Right hindlimb (tissue), 1 donor: ENCODE data around the gene OR10C1.
"Not testable (repeated sequence)": the region's sequence is repeated elsewhere in the genome, so short reads cannot be mapped to it uniquely, and the experiment has no call there.

Experiments used
- DNase-seq: peaks from one replicate; pipeline ENCODE4 v3.0.0-alpha.2; 2018

OR10C1 gene, protein sequence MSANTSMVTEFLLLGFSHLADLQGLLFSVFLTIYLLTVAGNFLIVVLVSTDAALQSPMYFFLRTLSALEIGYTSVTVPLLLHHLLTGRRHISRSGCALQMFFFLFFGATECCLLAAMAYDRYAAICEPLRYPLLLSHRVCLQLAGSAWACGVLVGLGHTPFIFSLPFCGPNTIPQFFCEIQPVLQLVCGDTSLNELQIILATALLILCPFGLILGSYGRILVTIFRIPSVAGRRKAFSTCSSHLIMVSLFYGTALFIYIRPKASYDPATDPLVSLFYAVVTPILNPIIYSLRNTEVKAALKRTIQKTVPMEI

DNA sequence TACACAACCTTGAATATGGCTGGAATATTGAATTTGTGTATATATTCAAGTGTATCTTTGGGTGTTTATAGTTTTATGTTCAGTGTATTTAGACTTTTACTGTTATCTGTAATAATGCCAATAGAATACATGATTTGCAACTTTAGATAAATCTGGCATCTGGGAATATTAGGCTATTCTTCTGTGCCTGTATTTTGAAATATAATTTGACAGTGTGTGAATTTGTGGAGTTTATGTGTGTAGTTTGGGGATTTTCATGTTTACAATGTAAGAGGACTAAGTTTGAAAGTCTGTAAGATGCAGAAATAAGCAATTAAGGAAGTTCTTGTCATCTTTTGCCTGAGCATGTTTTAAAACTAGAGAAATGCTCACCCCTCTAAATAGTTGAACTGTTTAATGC is at the start of gene OR10C1:
Gene OR10C1, plus strand, starts transcription at position 301 of the 400 bp plus-strand sequence. CDS start 710 bp downstream, outside the sequence.
- no peak for DNase-seq

DNA sequence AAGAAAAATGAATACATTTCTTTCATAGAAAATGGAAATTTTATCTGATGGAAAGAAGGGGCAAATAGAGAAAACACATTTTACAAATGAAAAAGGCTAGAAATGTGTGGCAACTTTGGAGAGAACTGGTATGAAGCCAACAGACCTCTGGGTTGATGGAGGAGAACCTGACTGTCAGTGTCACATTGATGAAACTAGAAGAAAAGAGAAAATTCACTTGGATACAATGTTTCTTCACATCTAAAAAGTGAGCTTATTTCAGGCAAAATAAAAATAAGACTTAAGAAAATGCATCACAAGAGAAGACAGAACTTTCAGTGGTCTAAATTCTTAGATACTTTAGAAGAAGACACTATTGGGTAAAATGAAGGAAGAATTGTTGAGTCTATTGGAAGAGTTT is 43.8 kb upstream of the OR10C1 start, which contains the start of gene OR12D2:
Gene OR12D2, plus strand, starts transcription at position 301 of the 400 bp plus-strand sequence. CDS start 1,069 bp downstream, outside the sequence.
- DNase-seq = no peak

DNA sequence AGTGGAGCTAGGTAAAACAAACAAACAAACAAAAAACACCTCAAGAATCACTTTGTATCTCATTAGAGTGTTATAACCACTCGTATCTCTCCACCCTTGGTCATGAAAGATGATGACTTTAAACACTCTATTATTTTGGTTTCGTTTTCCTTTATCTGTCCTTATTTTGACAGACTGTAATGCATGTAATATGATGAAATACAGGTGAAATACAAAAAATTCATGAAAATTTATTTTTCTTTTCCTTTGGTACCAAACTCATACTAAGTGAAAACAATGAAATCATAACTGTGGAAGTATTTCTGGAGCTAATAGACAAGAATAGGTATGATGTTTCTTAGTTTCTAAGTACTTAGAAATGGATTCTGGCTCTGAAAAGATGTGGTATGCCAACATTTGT is 39.6 kb upstream of the OR10C1 start:
- DNase-seq = no peak

DNA sequence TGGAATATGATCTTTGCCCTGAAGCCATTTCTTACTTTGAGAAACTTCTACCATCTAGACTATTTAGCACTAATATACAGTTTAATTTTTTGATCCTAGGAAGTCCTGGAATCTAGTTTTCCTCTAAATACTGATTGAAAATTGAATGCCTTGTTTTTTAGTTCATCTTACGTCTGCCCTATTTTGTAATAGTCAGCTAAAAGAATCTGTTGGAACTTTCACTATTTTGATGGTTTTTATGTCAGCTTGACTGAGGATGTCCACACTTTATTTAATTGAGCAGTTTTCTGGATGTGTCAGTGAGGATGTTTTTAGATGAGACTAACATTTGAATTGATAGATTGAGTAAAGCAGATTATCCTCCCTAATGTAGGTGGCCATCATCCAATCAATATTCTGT is 35.3 kb upstream of the OR10C1 start:
- no peak for DNase-seq

DNA sequence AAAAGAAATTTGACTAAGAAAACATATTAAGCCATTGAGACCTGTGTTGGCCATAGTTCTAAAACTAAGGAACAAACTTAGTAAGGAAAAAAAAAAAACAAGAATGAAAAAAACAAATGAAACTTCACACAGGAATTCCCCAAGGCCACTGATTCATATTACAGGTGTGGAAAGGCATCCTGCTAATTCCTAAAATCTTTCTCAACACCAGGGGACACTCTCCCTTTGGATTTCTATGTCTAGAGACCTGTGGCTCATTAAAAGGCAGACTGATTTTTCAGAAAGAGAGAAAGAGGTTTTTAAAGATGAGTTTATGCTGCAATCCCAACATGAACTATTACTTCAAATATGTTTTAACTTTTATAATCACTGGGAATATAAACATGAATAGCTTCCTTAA is 24.5 kb upstream of the OR10C1 start, which contains the start of gene OR12D1:
Gene OR12D1, plus strand, starts transcription at position 341 of the 400 bp plus-strand sequence.
- DNase-seq = no peak

DNA sequence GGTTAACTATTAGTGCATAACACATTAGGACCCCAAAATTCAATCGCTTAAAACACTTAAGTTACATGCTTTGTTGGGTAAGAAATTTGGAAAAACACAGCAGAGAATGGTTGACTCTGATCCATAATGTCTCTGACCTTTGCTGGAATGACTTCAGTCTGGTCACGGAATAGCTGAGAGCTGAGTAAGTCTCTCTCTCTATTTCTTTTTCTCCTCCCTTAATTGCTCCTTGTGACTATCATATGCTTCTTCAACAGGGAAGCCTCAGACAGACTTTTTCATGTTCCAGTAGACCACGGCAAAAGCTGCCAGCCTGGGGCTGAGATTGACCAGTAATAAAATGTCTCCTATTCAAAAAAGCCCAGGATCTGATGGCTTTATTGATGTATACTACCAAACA is 19.6 kb upstream of the OR10C1 start:
- no peak for DNase-seq

DNA sequence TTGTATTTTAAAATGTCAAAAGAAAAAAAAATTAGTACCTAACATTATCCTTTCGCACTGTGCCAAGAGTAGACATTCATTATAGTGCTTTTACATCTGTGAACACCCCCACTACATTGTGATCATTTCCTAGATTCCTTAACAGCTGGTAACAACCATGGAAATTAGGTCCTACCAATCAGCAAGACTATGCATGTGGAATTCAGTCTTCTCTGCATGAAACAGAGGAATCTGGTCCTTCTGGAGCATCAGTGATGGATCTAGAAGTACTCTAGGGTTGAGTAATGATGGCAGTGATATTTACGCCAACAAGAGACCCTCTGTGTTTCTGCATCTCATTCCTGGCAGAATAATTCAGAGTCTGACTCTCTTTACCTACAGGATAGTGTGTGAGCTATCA is 14.9 kb upstream of the OR10C1 start:
- DNase-seq = no peak

DNA sequence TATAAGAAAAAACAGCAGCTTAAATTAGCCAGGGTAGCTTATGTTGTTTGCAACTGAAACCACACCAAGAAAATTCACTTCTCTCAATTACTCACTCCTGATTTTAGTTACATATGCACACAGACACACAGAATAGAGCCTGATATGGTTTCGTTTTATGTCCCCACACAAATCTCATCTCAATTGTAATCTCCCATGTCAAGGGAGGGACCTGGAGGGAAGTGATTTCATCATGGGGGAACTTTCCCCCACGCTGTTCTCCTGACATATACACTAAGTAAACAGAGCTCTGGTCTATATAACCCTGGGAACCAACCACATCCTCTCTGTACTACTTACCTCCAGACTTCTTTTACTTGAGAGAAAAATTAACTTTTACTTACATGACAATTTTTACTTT is 14.5 kb upstream of the OR10C1 start:
- no peak for DNase-seq

DNA sequence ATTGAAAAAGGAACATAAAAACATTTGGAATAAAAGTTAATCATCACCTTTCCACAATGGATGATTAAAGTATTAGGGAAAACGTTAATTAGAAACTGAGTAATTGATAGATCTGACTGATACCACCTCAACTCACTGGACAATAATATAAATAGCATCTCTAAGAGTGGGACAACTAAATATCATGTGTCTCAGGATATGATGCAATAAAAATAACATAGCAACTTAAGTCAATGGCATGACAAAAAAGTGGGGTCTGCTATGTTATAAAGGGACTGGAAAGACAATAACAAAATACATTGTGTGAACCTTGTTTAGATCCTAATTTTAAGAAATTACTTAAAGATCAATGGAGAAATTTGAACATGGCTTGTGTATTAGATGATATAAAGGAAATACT is 14.0 kb upstream of the OR10C1 start:
- no peak for DNase-seq

DNA sequence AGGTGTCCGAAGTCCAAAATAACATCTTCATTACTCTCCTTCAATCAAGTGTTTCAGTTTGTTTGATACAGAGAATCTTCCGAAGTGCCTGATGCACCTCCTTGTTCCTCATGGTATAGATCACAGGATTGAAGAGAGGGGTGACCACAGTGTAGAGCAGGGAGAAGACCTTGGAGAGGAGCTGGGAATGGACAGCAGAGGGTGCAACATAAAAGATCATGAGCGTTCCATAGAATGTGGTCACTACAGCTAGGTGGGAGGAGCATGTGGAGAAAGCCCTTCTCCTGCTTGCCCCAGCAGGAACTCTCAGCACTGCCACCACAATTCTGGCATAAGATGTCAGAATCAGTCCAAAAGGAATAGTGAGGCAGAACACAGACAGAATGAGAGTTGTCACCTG is 12.5 kb upstream of the OR10C1 start:
- no peak for DNase-seq

DNA sequence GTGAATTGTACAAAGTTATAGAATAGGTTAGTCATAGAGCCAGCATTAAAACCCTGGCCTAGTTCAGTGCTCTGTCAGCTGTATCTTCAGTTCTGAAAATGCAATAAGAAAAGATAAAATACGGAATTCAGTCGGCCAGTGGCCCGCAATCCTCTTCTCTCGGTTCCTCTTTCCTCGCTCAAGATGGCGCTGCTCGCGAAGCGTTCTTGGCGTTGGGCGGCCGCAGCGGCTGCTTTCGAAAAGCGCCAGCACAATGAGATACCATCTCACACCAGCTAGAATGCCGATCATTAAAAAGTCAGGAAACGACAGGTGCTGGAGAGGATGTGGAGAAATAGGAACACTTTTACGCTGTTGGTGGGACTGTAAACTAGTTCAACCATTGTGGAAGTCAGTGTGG is 2.4 kb upstream of the OR10C1 start:
- DNase-seq = not testable (repeated sequence)

DNA sequence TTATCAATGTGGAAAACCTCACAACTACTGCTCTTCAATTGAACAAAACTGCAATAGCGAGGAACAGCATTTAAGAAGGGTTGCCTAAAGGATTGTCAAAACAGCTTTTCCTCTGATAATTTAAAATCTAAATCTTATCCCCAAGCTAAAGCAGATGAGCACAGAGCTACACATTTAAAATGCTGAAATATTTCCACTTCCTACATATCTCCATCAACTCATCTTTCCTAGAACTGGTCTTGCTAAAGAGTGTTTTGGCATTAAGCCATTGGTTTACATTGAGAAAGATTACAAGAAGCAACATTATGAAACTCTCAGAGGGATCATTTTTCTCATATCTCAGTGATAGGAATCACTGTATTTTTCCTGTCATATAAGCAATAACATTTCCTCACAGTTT is 3.6 kb downstream of the OR10C1 start:
- no peak for DNase-seq

DNA sequence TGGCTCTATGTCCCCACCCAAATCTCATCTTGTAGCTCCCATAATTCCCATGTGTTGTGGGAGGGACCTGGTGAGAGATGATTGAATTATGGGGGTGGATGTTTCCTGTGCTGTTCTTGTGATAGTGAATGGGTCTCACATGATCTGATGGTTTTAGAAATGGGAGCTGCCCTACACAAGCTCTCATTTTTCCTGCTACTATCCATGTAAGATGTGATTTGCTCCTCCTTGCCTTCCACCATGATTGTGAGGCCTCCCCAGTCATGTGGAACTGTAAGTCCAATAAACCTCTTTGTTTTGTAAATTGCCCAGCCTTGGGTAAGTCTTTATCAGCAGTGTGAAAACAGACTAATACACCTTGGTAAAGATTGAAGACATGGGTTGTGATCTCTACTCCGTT is 4.9 kb downstream of the OR10C1 start:
- DNase-seq = not testable (repeated sequence)

DNA sequence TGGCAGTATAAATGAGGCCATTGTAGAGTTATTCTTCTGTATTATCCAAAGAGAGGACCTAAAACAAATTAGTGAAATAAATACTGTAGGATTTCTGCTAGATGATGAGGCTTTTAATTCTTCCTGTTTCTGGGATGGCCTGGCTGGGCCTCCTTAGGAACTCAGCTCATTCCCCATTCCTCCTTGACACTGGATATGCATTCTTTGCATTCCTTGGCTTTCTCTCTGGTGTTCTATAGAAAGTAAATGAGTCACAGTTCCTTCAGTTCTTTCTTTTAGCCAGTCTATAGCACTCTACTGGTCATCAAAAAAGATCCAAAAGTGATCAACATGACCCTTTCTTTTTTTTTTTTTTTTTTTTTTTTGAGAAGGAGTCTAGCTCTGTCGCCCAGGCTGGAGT is 8.6 kb downstream of the OR10C1 start:
- no peak for DNase-seq

DNA sequence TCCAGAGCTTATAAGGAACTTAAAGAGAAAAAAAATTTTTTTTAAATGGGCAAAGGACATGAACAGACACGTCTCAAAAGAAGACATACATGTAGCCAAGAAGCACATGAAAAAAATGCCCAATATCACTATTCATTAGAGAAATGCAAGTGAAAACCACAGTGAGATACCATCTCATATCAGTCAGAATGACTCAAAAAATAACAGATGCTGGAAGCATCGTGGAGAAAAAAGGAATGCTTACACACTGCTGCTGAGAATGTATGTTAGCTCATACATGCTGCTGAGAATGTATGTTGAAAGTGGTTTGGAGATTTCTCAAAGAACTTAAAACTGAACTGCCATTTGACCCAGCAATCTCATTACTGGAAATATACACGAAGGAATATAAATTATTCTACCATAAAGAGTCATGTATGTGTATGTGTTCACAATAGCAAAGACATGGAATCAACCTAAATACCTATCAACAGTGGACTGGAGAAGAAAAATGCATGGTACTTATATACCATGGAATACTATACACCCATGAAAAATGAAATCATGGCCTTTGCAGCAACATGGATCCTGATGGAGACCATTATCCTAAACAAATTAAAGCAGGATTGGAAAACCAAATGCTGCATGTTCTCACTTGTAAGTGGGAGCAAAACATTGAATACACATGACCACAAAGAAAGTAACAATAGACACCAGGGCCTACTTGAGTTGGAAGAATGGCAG is 12.5 kb downstream of the OR10C1 start:
- no peak for DNase-seq

DNA sequence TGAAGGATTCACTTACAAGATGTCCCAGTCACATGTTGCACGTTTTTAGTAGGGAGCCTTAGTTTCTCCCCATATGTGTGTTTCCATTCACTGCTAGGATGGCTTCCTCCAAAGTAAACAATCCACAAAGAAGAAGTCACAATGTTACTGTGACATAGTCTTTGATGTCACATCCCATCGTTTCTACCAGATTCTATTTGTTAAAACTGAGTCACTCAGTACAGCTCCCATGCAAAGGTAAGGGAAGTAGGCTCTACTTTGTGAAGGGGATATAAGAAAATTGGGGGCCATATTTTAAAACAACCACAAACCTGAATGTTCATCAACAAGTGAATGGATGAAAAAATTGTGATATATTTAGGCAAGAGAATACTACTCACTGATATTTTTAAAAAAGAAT is 17.9 kb downstream of the OR10C1 start, which contains the start of the genes OR11A1 and OR2H1:
Gene OR11A1, minus strand, starts transcription at position 101 of the 400 bp plus-strand sequence. CDS start 29,430 bp downstream, outside the sequence.
Gene OR2H1, plus strand, starts transcription at position 185 of the 400 bp plus-strand sequence. CDS start 4,615 bp downstream, outside the sequence.
- no peak for DNase-seq

DNA sequence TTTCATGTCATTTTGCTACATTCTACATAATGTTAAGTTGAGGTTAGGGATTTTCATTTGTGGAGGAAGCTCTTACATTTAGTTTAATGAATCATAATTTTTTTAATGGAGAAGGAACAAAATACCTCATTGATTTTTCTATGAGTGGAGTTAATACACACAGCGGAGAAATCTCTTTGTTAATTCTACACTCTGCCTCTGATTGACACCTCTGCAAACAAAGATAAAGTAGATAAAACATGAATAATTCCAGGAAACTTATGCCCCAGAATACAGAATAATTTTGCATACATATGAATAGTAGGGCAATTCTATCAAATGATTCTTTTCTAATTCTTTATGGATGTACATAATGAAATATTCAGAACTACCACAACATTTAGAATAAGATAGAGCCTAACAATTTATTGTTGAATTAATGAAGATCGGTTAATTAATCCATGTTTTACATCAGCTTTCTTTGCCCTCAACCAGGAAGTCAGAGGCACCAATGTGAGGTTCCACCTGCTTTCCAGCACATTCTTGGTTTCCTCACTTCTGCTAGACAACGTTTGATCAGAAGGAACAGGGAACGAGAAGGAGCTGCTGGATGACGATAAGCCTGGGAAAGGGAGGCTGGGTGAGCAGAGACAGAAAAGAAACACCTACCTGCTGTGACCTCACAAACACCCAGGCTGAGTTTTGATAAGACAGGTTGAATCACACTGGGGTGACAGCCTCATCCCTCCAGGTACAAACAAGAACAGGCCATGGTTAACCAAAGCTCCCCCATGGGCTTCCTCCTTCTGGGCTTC is 22.1 kb downstream of the OR10C1 start:
- DNase-seq = no peak

DNA sequence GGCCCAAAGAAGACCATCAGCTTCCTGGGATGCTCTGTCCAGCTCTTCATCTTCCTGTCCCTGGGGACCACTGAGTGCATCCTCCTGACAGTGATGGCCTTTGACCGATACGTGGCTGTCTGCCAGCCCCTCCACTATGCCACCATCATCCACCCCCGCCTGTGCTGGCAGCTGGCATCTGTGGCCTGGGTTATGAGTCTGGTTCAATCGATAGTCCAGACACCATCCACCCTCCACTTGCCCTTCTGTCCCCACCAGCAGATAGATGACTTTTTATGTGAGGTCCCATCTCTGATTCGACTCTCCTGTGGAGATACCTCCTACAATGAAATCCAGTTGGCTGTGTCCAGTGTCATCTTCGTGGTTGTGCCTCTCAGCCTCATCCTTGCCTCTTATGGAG is 22.9 kb downstream of the OR10C1 start:
- no peak for DNase-seq

DNA sequence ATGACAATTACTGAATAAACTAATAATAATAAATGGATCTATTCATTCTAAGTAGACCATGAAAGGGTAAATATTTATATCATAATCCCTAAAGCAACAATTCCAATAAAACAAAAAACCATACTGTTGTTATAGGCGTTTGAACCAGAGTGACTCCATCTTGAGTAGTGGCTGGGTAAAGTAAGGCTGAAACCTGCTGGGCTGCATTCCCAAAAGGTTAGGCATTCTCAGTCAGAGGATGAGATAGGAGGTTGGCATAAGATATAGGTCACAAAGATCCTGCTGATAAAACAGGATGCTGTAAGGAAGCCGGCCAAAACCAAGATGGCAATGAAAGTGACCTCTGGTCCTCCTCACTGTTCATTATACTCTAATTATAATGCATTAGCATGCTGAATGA is 26.2 kb downstream of the OR10C1 start:
- DNase-seq = no peak

DNA sequence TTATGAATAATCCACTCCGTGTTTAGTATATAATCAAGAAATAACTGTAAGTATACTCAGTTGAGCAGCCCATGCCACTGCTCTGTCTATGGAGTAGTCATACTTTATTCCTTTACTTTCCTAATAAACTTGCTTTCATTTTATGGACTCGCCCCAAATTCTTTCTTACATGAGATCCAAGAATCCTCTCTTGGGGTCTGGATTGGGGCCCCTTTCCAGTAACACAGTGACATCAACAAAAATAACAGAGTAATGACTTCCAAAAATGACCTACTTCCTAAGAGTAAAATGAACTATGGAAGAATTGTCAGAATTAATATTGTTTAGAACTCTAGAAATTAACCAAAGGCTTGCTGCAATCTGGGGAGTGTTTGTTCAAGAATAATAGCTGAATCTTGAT is 26.7 kb downstream of the OR10C1 start:
- DNase-seq = no peak

DNA sequence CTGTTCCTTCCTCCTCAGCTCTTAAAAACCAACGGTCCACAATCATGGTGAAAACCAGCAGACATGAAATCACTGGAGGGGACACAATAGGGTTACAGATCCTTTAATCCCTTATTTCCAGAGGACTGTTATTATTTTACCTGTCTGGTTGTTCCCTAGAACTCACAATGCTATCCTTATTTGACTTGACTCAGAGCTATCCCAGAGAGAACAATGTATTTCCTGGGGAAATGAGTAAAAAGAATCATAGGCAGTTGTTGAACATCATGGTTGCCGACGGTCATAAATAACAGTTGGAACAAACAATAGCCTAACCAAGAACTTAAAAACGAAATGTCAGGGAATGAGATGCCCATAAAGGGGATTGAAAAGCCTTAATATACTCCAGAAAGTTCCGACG is 27.1 kb downstream of the OR10C1 start:
- no peak for DNase-seq

DNA sequence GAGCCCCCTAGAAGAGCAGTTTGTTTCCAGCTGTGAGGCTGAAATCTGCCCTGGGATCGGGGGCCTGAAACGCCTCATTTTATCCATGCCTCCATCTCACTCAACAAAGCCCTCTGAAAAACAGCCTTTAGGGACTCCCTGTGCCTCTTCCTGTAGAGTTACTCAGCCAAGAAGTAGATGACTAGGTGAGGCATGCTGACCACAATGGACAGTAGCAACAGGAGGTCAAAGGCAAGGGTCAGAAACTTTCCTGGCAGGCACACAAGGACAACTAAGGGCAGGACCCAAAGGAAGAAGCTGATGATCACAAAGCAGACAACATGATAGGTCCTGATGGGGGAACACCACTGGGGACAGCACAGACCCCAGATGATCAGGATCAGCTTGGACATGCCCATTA is 35.9 kb downstream of the OR10C1 start:
- no peak for DNase-seq

DNA sequence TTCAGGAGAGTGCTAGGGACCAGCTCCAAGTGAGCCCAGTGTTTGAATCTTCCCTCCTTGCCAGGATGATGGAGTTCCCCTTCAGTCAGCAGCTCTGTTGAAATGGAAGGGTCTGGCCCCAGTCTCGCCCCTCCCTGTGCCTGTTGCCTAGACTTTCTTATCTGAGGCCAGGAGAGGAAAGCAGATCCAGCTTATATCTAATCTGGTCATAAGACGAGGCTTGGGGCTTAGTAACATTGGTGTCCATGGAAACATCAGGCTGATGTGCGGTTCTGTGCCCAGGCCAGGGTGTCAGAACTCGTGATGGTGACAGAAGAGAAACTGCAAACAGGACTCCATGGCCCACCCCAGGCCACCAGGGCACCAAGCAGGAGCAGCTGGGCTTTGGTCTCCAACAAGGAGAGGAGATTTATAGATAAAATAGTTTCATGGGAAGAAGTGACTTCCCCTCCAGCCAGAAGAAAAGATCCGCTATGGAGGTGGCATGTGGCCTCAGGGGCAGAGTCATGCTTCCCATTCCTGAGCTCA is 38.9 kb downstream of the OR10C1 start:
- no peak for DNase-seq
